Liver (tissue), 3 donors: Measurements from ENCODE around the gene CLUH.
A peak's percentile ranks its signal among the peaks of the same experiment; 100 is the strongest.

Experiments
- CTCF ChIP-seq: fragments of 150-350 bp; IDR thresholded peaks from 2 replicates; pipeline ENCODE4 v1.5.1; 2017; ENCODE audit warnings: improper control_type of control experiment, low read depth, low read length; ENCODE audit not compliant: missing input control
- EGR1 ChIP-seq, 2 donors: IDR thresholded peaks; 2 replicates each; pipeline ENCODE4 v1.6.1; 2016 to 2018; ENCODE audit warnings: antibody characterized with exemption in 2 of 2, low read depth in 2 of 2
- GABPA ChIP-seq, 2 donors: IDR thresholded peaks in 1 of 2; conservative IDR thresholded peaks in 1 of 2; 2 replicates each; pipeline ENCODE4 v1.6.1; 2016; ENCODE audit warnings: antibody characterized with exemption in 2 of 2, mild to moderate bottlenecking in 1 of 2, moderate library complexity in 1 of 2
- JUND ChIP-seq, 2 donors: IDR thresholded peaks; 2 replicates each; pipeline ENCODE4 v1.6.1; 2016; ENCODE audit warnings: antibody characterized with exemption in 2 of 2
- TAF1 ChIP-seq: conservative IDR thresholded peaks from 2 replicates; pipeline ENCODE4 v1.6.1; 2016; ENCODE audit warnings: antibody characterized with exemption, mild to moderate bottlenecking
- YY1 ChIP-seq: IDR thresholded peaks from 2 replicates; pipeline ENCODE4 v1.6.1; 2016; ENCODE audit warnings: antibody characterized with exemption, mild to moderate bottlenecking
- ZBTB33 ChIP-seq: IDR thresholded peaks from 2 replicates; pipeline ENCODE4 v1.6.1; 2016; ENCODE audit warnings: antibody characterized with exemption
- donor health status: healthy.
- donor health status: healthy.

DNA sequence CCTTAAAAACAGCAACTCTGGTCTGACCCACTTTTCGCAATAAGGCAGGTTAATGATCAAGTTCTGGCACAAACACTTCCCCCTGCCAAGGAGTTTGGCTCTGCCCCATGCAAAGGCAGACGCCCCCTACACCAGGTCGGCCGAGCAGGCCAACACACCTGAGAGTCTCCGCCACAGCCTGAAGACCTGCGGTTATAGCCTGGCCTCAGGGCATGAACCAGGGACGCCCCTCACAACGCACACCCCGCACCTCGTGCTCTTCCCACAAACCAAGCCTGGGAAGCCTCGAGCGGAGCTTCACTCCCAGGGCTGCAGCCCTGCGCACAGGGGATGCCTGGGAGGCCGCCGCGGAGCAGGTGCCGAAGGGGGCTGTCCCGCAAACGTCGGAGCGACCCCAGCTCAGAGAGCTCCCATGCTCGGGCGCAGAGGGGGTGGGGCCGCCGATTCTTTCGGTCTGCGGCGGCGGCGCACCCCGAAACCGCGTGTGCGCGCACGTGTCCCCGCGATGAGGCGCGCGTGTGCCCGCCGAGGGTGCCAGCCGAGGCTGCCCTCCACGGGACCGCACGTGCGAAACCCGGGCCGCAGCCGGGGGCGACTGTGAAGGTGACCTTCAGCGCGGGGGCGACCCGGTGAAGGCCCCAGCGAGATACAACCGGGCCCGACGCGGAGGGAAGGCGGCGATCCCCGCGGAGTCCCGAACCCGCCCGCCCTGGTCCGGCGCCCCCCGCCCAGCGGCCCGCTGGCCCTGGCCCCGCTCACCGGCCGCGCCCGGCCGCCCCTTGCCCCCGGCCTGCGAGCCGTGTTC is 559 bp downstream of the CLUH start:
- no peak for TF ChIP-seq CTCF
- TF ChIP-seq ZBTB33, result no peak
- peak in 1 of 2 donors; percentile 38 for TF ChIP-seq GABPA (IDR thresholded peaks at IDR 0.05 in 1 of 2, conservative IDR thresholded peaks at IDR 0.05 in 1 of 2)
- TF ChIP-seq JUND (IDR thresholded peaks at IDR 0.05), result peak; percentile 28 to 36
- TF ChIP-seq TAF1, result peak; percentile 77
- TF ChIP-seq EGR1 (IDR thresholded peaks at IDR 0.05; ENCODE audit: low read depth in 2 of 2), result no peak
- peak; percentile 53 for TF ChIP-seq YY1
